PC-3 (cell line): ENCODE data around the gene PRKACA.

Experiments
- EZH2 ChIP-seq: fragments of 300-600 bp; sonication (generic); IDR thresholded peaks from one replicate; pipeline ENCODE4 v1.6.1; 2017; ENCODE audit warnings: antibody characterized with exemption, mild to moderate bottlenecking, low read length; ENCODE audit not compliant: unreplicated experiment
- EZH2phosphoT487 ChIP-seq: fragments of 300-600 bp; sonication (generic); IDR thresholded peaks from 2 replicates; pipeline ENCODE4 v1.6.1; 2018; ENCODE audit warnings: mild to moderate bottlenecking, antibody characterized with exemption, low read length, borderline replicate concordance
- TF ChIP-seq, protein P1 (sequence below): fragments of 300-600 bp; sonication (generic); conservative IDR thresholded peaks from 2 replicates; pipeline ENCODE4 v1.5.1; 2017; ENCODE audit warnings: antibody characterized with exemption, low read depth, mild to moderate bottlenecking, low read length

DNA sequence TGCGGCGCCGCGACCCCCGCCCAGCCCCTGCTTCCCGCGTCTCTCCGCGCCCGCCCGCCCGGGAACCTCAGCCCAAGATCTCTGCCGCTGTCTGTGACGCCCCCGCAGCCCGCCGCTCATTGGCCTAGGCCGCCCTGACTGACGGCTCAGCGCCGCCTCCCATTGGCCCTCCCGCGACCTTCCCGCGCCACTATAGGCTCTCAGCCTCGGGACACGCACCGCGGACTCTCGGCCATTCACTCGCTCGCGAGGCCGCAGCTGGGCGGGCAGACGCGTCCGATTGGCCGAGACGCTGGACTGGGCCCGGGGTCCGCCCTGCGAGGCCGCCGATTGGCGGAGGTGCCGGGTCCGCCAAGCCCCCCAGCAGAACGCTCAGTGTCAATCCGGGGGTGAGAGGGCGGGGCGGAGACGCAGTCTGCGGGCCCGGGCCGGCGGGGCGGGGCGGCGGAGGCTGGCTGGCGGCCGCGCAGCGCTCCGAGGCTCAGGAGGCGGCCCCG, at the start of gene PRKACA:
- TF ChIP-seq, protein P1, sequence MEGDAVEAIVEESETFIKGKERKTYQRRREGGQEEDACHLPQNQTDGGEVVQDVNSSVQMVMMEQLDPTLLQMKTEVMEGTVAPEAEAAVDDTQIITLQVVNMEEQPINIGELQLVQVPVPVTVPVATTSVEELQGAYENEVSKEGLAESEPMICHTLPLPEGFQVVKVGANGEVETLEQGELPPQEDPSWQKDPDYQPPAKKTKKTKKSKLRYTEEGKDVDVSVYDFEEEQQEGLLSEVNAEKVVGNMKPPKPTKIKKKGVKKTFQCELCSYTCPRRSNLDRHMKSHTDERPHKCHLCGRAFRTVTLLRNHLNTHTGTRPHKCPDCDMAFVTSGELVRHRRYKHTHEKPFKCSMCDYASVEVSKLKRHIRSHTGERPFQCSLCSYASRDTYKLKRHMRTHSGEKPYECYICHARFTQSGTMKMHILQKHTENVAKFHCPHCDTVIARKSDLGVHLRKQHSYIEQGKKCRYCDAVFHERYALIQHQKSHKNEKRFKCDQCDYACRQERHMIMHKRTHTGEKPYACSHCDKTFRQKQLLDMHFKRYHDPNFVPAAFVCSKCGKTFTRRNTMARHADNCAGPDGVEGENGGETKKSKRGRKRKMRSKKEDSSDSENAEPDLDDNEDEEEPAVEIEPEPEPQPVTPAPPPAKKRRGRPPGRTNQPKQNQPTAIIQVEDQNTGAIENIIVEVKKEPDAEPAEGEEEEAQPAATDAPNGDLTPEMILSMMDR, result no peak
- TF ChIP-seq EZH2 (no peak), EZH2phosphoT487 (no peak)
